ENCODE measurements around the gene TRIM56.
"Not testable (repeated sequence)": the region's sequence is repeated elsewhere in the genome, so short reads cannot be mapped to it uniquely, and the experiment has no call there.

Gene TRIM56

DNA sequence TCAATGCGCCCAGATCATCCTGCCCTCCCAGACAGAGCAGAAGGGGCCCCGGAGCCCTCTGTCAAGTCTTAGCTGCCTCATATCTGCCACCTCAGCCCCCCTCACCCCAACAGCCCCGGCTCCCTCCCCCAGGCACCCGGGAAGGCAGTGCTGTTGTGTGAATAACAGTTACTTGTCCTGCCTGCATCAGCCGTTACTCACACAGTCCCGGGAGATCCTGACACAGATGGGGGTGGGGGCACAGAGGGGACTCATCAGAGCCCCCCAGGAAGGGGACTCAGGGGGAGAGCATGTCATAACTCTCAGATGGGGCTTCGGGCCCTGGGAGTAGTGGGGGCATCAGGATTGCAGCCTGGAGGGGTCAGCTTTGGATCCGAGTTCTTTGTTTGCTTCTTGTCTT lies 29.2 kb downstream of the TRIM56 start:
- no peak for DNase-seq

DNA sequence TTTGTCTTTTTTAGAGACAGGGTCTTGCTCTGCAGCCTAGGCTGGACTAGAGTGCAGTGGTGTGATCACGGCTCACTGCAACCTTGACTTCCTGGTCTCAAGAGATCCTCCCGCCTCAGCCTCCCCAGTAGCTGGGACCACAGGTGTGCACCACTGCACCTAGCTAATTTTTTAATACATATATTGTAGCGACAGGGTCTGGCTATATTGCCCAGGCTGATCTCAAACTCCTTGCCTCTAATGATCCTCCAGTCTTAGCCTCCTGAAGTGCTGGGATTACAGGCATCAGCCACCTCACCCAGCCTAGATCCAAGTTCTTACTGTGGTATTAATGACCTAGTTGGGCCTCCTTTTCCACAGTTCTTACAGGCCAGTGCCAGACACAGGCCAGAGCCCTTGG lies 29.9 kb downstream of the TRIM56 start:
- no peak for DNase-seq

DNA sequence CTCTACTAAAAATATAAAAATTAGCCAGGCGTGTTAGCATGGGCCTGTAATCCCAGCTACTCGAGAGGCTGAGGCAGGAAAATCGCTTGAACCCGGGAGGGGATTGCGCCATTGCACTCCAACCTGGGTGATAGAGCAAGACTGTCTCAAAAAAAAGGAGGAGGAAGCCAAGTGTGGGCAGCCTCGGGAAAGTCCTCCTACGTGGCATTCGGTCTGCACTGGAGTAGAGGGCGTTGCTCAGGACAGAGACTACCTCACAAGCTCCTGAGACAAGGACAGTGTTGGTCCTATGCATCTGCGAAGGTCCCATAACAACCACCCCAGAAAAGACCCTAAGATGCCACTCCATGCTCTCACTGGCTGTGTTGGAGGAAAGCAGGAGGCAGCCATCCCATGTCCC lies 31.6 kb downstream of the TRIM56 start:
- no peak for DNase-seq

DNA sequence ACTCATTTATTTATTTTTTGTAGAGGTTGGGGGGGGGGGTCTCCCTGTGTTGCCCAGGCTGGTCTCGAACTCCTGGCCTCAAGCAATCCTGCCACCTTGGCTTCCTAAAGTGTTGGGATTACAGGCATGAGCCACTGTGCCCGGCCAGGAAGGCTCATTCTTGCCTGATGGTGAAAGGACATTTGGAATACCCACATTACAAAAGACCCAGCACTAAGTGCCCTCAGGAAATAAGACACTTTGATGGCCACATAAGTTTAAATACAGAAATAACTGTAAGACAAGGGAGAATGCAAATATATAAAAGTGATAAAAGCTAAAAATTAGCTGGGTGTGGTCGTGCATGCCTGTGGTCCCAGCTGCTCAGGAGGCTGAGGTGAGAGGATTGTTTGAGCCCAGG lies 33.6 kb downstream of the TRIM56 start:
- DNase-seq: no peak

DNA sequence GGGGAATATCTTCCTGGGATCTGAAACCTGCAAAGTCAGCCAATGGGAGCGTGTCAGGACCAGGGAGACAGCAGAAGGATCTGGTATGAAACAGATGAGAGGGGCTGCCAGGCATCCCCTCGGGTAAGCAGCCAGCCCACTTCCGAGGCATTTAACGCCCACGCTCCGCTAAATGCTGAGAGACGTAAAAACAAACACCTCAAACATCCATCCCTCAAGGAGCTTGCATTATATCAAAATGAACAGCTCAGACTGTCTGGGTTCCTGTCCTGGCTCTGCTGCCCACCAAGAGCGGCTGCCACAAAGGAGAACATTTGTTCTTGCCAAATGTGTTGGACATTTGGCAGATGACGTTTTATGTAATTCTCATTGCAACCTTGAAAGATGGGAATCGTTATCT lies 34.6 kb downstream of the TRIM56 start:
- DNase-seq: no peak

DNA sequence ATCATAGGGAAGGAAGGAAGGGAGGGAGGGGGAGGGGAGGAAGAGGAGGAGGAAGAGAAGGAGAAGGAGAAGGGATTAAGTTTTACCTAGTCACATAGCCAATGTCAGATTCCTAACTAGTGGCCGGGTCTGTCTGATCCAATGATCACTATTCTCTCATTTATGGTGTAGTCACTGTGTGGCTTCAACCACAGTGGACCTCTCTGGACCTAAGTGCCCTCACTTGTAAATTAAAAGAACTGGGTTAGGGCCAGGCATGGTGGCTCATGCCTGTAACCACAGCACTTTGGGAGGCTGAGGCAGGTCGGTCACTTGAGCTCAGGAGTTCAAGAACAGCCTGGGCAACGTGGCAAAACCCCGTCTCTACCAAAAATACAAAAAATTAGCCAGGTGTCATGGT lies 35.0 kb downstream of the TRIM56 start:
- no peak for DNase-seq

DNA sequence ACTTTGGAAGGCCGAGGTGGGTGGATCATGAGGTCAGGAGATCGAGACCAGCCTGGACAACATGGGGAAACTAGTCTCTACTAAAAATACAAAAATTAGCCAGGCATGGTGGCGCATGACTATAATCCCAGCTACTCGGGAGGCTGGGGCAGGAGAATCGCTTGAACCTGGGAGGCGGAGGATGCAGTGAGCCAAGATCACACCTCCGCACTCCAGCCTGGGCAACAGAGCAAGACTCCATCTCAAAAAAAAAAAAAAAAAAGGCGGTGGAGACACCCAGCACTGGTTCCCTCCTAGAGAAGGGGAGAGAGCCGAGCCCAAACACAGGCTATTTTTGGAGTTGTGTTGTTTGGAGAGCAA lies 36.3 kb downstream of the TRIM56 start:
- DNase-seq: not testable (repeated sequence)

DNA sequence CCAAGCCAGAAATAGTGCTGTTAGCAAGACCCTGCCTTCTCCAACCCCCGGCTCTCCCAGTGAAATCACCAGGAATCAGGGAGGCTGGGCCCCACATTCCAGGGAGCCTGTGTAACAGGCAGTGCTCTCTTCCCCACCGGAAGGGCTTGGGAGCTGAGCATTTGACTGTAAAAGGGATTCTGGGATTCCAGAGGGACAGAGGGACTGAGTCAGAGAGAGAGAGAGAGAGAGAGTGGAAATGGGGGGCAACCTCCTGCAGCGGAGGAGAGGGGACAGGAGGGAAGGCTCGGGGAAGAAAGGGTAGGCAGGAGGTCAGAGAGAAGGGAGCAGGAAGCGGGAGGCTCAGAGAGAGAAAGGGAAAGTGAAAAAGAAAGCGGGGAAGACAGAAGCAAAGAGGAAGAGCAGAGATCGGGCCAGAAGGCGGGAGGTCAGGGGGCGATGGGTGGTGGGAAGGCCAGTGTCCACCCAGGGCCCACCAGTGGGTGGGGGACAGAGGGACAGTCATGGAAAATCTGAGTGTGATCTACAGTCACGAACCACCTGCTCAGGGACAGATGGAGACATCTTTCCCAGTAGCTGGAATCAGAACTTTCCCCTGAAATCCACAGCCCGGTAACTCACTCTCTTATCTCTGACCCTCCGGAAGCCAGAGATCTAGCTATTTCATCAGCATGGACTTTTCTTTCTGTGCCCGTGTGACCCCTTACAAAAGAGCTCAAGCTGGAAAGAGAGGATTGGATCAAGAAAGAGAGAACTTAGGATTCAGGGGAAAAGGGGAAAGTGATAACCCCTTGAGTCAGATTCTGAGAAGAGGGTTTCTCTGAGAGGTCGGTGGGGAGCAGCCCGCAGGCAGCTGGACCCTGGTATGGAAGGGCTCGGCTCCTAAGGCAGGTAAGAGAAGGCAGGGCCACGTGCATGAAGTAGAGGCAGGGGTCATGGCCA lies 37.0 kb downstream of the TRIM56 start:
- DNase-seq: no peak

DNA sequence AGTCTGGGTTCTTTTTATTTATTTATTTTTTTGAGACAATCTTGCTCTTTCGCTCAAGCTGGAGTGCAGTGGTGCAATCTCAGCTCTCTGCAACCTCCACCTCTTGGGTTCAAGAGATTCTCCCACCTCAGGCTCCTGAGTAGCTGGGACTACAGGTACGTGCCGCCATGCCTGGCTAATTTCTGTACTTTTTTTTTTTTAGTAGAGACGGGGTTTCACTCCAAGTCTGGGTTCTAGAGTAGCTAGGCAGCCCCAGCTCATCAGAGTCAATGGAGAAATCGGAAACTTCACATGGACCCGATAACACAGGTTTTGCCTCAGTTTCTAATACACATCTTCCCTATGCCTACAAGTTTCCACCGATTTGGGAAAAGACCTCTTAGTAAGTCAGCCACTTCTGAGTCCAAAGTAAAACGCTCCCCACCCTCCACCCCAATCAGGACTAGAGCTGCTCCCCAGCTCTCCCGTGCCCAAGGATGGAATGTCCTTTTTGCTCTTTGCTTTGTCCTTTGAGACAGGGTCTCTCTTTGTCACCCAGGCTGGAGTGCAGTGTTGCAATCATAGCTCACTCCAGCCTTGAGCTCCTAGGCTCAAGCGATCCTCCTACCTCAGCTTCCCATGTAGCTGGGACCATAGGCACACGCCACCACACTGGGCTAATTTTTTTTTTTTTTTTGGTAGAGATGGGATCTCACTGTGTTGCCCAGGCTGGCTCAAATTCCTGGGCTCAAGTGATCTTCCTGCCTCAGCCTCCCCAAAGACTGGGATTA lies 37.8 kb downstream of the TRIM56 start:
- no peak for DNase-seq

DNA sequence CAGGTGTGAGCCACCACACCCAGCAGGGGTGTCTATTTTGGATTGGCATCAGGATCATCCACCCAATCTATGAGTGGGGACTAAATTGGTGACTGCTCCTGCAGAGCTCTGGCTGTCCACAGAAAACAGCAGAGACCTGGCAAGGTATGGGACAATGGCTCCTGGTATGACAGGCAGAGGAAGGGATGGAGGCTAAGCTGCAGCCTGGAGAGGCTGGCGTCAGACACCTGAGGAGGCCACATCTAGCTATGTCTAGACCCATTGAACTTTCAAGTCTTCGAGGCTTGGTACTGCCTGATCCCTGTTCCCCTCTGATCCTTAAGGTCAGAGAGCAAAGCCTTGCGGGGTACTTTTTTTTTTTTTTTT lies 38.4 kb downstream of the TRIM56 start:
- DNase-seq: no peak

DNA sequence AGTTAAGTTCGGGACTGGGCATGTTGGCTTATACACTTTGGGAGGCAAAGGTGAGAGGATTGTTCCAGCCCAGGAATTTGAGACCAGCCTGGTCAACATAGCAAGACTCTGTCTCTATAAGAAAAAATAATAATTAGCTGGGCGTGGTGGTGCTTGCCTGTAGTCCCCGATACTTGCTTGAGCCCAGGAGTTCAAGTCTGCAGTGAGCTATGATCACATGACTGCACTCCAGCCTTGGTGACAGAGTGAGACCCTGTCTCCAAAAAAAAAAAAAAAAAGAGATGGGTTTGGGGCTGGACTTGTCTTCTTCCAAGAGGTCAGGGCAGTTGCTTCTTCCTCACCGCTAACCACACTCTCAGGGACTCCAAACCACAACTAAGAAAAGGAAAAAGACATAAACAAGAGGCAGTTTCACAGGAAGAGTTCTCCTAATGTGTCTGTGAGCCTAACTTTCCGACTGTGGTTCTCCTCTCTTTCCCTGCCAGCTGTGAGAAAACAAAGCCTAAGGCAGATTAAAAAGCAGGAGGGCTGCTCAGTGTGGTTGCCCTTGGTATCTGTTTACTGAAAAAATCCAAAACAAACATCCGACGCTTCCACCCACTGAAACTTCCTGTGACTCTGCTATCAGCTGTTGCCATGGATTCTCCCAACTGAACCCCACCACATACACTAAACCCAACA lies 39.2 kb downstream of the TRIM56 start:
- no peak for DNase-seq

DNA sequence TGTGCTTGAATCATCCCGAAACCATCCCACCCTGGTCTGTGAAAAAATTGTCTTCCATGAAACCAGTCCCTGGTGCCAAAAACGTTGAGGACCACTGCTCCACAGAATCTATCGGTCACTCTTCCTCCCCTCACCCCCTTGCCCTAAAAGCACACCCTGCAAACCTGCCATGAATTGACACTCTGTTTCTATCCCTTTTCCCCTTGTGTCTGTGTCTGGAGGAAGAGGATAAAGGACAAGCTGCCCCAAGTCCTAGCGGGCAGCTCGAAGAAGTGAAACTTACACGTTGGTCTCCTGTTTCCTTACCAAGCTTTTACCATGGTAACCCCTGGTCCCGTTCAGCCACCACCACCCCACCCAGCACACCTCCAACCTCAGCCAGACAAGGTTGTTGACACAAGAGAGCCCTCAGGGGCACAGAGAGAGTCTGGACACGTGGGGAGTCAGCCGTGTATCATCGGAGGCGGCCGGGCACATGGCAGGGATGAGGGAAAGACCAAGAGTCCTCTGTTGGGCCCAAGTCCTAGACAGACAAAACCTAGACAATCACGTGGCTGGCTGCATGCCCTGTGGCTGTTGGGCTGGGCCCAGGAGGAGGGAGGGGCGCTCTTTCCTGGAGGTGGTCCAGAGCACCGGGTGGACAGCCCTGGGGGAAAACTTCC lies 40.8 kb downstream of the TRIM56 start:
- no peak for DNase-seq

DNA sequence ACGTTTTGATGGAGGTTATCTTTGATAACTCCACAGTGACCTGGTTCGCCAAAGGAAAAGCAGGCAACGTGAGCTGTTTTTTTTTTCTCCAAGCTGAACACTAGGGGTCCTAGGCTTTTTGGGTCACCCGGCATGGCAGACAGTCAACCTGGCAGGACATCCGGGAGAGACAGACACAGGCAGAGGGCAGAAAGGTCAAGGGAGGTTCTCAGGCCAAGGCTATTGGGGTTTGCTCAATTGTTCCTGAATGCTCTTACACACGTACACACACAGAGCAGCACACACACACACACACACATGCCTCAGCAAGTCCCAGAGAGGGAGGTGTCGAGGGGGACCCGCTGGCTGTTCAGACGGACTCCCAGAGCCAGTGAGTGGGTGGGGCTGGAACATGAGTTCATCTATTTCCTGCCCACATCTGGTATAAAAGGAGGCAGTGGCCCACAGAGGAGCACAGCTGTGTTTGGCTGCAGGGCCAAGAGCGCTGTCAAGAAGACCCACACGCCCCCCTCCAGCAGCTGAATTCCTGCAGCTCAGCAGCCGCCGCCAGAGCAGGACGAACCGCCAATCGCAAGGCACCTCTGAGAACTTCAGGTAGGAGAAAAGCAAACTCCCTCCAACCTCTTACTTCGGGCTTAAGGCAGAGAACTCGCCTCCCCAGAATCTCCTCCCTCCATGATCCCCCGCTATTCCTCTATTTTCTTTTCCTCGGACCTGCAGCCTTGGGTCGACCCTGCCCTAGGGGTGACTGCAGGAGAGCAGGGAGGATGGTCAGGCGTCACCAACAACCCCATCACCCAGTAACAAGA lies 41.6 kb downstream of the TRIM56 start, which contains the start of gene SERPINE1:
Gene SERPINE1 (plus strand): TSS at position 454 of the 809 bp plus-strand sequence. CDS start 1,290 bp downstream, outside the sequence.
- peak; percentile 28 for DNase-seq

DNA sequence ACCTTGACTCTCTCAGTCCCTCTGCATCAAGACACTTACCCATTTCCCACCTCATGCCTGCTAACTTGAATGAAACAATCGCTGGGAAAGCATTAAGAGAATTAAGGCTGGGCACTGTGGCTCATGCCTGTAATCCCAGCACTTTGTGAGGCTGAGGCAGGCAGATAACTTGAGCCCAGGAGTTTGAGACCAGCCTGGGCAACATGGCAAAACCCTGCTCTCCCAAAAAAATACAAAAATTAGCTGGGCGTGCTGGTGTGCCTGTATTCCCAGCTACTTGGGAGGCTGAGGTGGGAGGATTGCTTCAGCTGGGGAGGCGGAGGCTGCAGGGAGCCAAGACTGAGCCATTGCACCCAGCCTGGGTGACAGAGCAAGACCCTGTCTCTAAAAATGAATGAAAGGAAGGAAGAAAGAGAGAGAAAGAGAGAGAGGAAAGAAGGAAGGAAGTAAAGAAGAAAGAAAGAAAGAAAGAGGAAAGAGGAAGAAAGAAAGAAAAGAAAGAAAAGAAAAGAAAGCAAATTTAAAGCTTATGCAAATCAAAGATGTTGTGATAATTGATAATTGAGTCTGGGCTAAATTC lies 42.3 kb downstream of the TRIM56 start:
- DNase-seq: no peak

DNA sequence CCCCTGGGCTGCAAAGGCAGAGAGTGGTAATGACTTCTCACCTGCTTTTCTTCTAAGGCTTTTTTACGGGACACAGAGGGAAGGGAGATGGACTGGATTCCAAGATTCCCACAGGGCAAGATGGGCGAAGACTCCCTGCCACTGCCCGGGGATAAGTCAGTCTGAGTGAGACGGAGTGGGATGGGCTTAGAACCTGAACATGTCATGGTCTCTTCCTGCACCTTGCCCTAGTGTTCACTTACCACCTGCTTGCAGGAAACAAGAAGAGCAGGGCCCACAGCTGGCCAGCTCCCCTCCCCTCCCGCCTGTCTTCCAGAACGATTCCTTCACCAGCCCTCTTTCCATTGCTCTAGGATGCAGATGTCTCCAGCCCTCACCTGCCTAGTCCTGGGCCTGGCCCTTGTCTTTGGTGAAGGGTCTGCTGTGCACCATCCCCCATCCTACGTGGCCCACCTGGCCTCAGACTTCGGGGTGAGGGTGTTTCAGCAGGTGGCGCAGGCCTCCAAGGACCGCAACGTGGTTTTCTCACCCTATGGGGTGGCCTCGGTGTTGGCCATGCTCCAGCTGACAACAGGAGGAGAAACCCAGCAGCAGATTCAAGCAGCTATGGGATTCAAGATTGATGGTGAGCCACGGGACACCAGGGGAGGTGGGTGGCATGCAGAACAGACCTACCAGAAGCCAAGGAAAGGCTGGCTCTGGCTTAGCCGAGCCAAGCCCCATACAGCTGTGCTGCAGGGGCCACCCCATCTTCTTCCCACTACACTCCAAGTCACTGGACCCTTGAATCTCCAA lies 43.0 kb downstream of the TRIM56 start:
- no peak for DNase-seq

DNA sequence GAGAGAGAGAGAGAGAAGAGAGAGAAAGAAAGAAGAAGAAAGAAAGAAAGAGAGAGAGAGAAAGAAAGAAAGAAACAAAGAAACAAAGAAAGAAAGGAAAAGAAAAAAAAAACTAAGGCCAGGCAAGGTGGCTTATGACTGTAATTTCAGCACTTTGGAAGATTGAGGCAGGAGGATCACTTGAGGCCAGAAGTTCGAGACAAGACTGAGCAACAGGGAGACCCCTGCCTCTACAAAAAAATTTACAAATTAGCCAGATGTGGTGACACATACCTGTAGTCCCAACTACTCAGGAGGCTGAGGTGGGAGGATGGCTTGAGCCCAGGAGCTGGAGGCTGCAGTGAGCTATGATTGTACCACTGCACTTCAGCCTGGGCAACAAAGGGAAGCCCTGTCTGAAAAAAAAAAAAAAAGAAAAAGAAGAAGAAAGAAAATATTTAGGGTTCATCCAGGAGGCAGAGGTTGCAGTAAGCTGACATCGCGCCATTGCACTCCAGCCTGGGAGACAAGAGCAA lies 44.4 kb downstream of the TRIM56 start:
- no peak for DNase-seq

DNA sequence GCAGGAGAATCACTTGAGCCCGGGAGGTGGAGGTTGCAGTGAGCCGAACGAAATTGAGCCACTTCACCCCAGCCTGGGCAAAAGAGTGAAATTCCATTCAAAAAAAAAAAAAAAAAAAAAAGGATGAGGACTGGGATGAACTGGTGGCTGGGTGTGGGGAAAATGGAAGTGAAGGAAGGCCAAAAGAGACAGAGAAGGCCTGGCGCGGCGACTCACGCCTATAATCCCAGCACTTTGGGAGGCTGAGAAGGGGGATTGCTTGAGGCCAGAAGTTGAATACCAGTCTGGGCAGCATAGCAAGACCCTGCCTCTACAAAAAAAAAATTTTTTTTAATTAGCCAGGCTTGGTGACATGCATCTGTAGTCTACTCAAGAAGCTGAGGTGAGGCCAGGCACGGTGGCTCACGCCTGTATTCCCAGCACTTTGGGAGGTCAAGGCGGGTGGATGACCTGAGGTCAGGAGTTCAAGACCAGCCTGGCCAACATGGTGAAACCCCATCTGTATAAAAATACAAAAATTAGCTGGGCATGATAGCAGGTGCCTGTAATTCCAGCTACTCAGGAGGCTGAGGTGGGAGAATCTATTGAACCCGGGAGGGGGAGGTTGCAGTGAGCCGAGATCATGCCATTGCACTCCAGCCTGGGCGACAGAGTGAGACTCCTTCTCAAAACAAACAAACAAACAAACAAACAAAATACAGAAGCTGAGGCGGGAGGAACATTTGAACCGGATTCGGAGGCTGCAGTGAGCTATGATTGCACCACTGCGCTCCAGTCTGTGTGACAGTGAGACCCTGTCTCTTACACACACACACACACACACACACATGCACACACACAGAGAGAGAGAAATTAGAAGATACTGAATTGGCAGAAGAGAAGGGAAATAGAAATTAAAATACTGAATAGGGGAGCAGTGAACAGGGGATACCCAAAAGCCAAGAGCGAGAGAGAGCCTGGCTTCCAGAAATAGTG lies 47.6 kb downstream of the TRIM56 start:
- DNase-seq: not testable (repeated sequence)

DNA sequence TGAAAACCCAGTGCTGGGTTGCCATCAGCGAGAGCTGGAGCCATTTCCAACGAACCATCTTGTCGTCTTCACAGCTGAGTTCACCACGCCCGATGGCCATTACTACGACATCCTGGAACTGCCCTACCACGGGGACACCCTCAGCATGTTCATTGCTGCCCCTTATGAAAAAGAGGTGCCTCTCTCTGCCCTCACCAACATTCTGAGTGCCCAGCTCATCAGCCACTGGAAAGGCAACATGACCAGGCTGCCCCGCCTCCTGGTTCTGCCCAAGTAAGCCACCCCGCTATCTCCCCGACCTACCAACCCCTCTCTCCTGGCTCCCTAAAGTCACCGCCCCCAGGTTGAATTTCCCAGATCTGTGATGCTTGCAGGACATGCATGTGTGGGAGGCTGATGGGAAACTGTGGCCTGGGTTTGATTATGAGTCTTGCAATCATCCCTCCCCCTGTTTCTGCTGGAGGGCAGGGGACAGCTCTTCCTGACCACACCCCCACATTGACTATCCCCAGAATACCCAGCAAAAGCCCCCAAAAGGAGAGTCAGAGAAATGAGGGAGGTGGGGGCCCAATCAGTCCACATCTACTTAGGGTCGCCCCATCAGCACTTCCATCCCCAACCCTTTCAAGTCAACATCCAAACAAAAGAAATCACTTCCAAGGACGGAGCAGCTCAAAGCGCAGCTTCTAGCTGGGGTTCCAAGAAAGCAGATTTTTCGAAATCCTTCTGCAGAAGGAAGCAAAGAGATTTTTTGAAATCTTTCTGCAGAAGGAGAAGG lies 48.5 kb downstream of the TRIM56 start:
- DNase-seq: no peak

Data from stimulated activated CD4-positive, alpha-beta T cell treated with anti-CD3 and anti-CD28 coated beads, Interleukin-1b, Interleukin-23, amount 100 ng/mL, for 48 hours (primary cell).